GM21515 (cell line): ENCODE results near the gene APOL2.
"Not testable (repeated sequence)": the region's sequence is repeated elsewhere in the genome, so short reads cannot be mapped to it uniquely, and the experiment has no call there.

Source experiments
- ATAC-seq: cut with Tn5 transposase; IDR thresholded peaks from one replicate; pipeline ENCODE4 v1.9.1; 2021; ENCODE audit not compliant: unreplicated experiment

The APOL2 gene

GRCh38 chr22:36223504-36223903 is 15.8 kb downstream of the APOL2 start:
- ATAC-seq = no peak

- ATAC-seq = no peak
These were observed 16.4 kb downstream of the APOL2 start for GRCh38 chr22:36222887-36223450.

GRCh38 chr22:36221799-36222751 is 17.3 kb downstream of the APOL2 start:
- no peak for ATAC-seq

- no peak for ATAC-seq
These were observed 18.8 kb downstream of the APOL2 start for GRCh38 chr22:36220451-36220921.

- ATAC-seq = no peak
These were observed 20.6 kb downstream of the APOL2 start for GRCh38 chr22:36218648-36219193.

GRCh38 chr22:36215981-36216380 is 23.3 kb downstream of the APOL2 start:
- ATAC-seq = no peak

GRCh38 chr22:36213586-36213985 is 25.7 kb downstream of the APOL2 start:
- no peak for ATAC-seq

- no peak for ATAC-seq
These were observed 26.4 kb downstream of the APOL2 start for GRCh38 chr22:36212901-36213300.

- no peak for ATAC-seq
These were observed 28.0 kb downstream of the APOL2 start for GRCh38 chr22:36211237-36211861.

- no peak for ATAC-seq
These were observed 29.1 kb downstream of the APOL2 start for GRCh38 chr22:36210224-36210623.

- ATAC-seq = not testable (repeated sequence)
These were observed 29.8 kb downstream of the APOL2 start for GRCh38 chr22:36209488-36209908.

- no peak for ATAC-seq
These were observed 30.4 kb downstream of the APOL2 start for GRCh38 chr22:36208914-36209313.

GRCh38 chr22:36208162-36208765 is 31.1 kb downstream of the APOL2 start:
- ATAC-seq = no peak

- no peak for ATAC-seq
These were observed 33.1 kb downstream of the APOL2 start for GRCh38 chr22:36206255-36206654.

GRCh38 chr22:36205573-36205972 is 33.8 kb downstream of the APOL2 start:
- not testable (repeated sequence) for ATAC-seq

- ATAC-seq = no peak
These were observed 34.7 kb downstream of the APOL2 start for GRCh38 chr22:36204632-36205015.

GRCh38 chr22:36204001-36204631 is 35.2 kb downstream of the APOL2 start:
- ATAC-seq = no peak

- not testable (repeated sequence) for ATAC-seq
These were observed 35.9 kb downstream of the APOL2 start for GRCh38 chr22:36203441-36203840.

- ATAC-seq = not testable (repeated sequence)
These were observed 36.4 kb downstream of the APOL2 start for GRCh38 chr22:36202906-36203305.

- ATAC-seq = no peak
These were observed 37.6 kb downstream of the APOL2 start, which contains the start of gene APOL4 for GRCh38 chr22:36201630-36202319. Gene APOL4 (minus strand): TSS chr22:36201809. CDS start chr22:36201734, 75 bp downstream.
